Lower leg skin (tissue), 4 donors: Measurements from ENCODE around the gene CSF3R. TPM values are rescaled to one million over a fixed set of nuclear protein-coding genes. Genes with fewer than 3 reads are reported as not detected.

Source experiments
- DNase-seq, 2 donors: peaks; one replicate each; pipeline ENCODE4 v3.0.0-alpha.2; 2019; ENCODE audit warnings: low spot score in 2 of 2
- H3K4me3 ChIP-seq: fragments of 200-600 bp; sonication (generic); 2 replicates; pipeline ENCODE4 v1.5.1; 2017; ENCODE audit warnings: mild to moderate bottlenecking, low read depth; ENCODE audit not compliant: poor library complexity, severe bottlenecking
- CTCF ChIP-seq, 3 donors: fragments of 450-650 bp; IDR thresholded peaks; one replicate each; pipeline ENCODE4 v1.5.1; 2016; ENCODE audit warnings: antibody characterized with exemption in 3 of 3, mild to moderate bottlenecking in 3 of 3, moderate library complexity in 2 of 3
- POLR2A ChIP-seq, 2 donors: fragments of 450-650 bp; IDR thresholded peaks; one replicate each; pipeline ENCODE4 v1.6.1; 2016 to 2017; ENCODE audit warnings: antibody characterized with exemption in 2 of 2, mild to moderate bottlenecking in 1 of 2, moderate library complexity in 1 of 2
- WGBS, 2 donors: methylation state at CpG; one replicate each; pipeline ENCODE4 v1.1.5; 2018; 5-methylcytosine and 5-hydroxymethylcytosine counted together
- intact Hi-C: fragments of 100-400 bp; cut with DNase I; formaldehyde crosslinking; loops from one replicate; pipeline ENCODE4 v1.15.0; 2023; ENCODE audit warnings: low total_unique reads
- total RNA-seq, 4 donors: library from RNA; depleted of rRNA; stranded (reverse); fragments of >200 nt; gene quantifications; one replicate each; pipeline ENCODE4 v1.1.0, GENCODE V29; 2016

Gene CSF3R
- total RNA-seq, 4 donors from 2014 or later, result 0.69 to 3.1 (median 2.3) TPM

GRCh38 chr1:36450270-36450918 is 32.3 kb downstream of the CSF3R start, which contains the start of gene OSCP1:
Gene OSCP1, minus strand, starts transcription at chr1:36450451. Its CDS starts 82 bp downstream, at chr1:36450369.
- TF ChIP-seq CTCF (IDR thresholded peaks at IDR 0.05) (no peak), POLR2A (IDR thresholded peaks at IDR 0.05) (peak in 1 of 2 donors; percentile 94)
- peak; percentile 94 to 99 for DNase-seq
- peak within 1 kb of the TSS; percentile 49 for H3K4me3 ChIP-seq
- intact Hi-C loops, result no loop called here
- 1% methylated on average over 27 to 47 of the region's 48 CpGs for WGBS, 2 donors

GRCh38 chr1:36448530-36449056 is 34.1 kb downstream of the CSF3R start:
- no peak overlapping the region for H3K4me3 ChIP-seq
- no peak for TF ChIP-seq POLR2A (IDR thresholded peaks at IDR 0.05)
- no peak for TF ChIP-seq CTCF (IDR thresholded peaks at IDR 0.05)
- intact Hi-C loops, result no loop called here
- 61 to 66% methylated on average over 4 of the region's 4 CpGs for whole genome bisulfite sequencing, 2 donors
- no peak for DNase-seq

- TF ChIP-seq POLR2A (IDR thresholded peaks at IDR 0.05), result no peak
- no peak for TF ChIP-seq CTCF (IDR thresholded peaks at IDR 0.05)
- intact Hi-C loops, result no loop called here
Measured at GRCh38 chr1:36447450-36447849, 35.3 kb downstream of the CSF3R start.

GRCh38 chr1:36446746-36447145 is 36.0 kb downstream of the CSF3R start:
- H3K4me3 ChIP-seq, result no peak overlapping the region
- intact Hi-C loops, result no loop called here
- WGBS, 2 donors, result 55 to 65% methylated on average over 5 of the region's 5 CpGs
- no peak for TF ChIP-seq CTCF (IDR thresholded peaks at IDR 0.05)
- TF ChIP-seq POLR2A (IDR thresholded peaks at IDR 0.05), result no peak
- no peak for DNase-seq

More at GRCh38 chr1:36447450-36447849, 35.3 kb downstream of the CSF3R start:
- no peak overlapping the region for H3K4me3 ChIP-seq
- no peak for DNase-seq

GRCh38 chr1:36446271-36446670 is 36.4 kb downstream of the CSF3R start:
- intact Hi-C loops, result no loop called here
- H3K4me3 ChIP-seq, result no peak overlapping the region
- no peak for TF ChIP-seq POLR2A (IDR thresholded peaks at IDR 0.05)
- TF ChIP-seq CTCF (IDR thresholded peaks at IDR 0.05), result no peak
- no peak for DNase-seq
- 65 to 68% methylated on average over 8 of the region's 8 CpGs for WGBS, 2 donors
